A204.1 (cell line): ENCODE results near the gene LDLRAD4.

Experiments
- FAIRE-seq: peaks from 2 replicates; lab custom pipeline; 2012; peaks lifted over from hg19 to GRCh38; lab: Jason Lieb, UNC

LDLRAD4 gene

DNA sequence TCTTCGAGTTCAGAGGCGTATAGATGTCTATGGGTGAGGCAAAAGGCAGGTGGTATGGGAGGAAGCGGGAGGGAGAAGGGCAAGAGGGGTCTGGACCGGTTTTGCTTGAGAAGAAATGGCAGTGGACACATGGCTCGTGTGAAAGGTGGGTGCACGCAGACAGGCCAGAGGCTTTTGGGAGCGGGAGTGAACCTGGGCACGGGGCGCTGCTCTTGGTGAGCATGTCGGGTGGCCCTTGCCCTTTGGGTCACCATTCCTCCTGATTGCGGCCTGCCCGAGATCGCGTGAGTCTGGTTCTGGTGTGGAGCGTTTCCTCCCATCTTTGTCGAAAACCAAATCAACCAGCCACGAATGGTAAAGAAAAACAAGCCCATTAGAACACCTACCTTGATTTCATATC is 12.6 kb downstream of the LDLRAD4 start:
- no peak for FAIRE-seq

DNA sequence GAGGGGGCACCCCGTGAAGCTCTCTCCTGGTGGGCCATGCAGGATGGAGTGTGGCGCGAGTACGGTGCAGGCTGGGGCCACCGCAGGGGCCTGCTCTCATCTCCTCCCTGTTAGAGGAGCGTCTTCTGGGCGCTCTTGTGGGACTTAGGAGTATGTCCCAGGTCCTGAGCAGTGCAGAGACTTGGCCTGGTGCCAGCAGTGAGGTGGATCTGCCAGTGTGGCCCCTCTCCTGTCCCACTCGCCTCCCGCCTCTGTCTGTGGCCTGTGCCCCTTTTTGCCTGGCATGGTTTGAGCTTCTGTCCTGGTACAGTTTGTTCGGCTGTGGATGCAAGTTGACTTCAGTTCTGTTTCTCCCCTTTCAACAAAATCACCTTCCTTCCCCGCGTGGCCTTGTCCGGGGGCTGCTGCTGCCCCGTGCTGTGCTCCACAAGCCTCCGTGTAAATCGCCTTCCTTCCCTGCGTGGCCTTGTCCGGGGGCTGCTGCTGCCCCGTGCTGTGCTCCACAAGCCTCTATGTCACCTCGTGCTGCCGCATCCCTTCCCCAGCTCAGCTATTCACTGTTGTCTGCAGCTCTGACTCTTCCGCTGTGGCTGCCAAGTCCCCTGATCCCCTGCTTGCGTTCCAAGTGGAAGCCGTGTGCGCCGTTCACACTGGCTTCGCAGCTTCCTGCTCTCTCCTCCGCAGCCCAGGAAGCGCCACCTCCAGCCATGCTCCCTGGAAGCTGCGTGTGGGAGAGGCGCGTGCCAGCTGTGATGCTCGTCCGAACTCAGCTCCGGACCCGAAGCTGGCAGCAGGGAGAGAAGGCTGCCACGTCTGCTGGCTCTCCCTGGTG is 13.7 kb downstream of the LDLRAD4 start:
- no peak for FAIRE-seq

DNA sequence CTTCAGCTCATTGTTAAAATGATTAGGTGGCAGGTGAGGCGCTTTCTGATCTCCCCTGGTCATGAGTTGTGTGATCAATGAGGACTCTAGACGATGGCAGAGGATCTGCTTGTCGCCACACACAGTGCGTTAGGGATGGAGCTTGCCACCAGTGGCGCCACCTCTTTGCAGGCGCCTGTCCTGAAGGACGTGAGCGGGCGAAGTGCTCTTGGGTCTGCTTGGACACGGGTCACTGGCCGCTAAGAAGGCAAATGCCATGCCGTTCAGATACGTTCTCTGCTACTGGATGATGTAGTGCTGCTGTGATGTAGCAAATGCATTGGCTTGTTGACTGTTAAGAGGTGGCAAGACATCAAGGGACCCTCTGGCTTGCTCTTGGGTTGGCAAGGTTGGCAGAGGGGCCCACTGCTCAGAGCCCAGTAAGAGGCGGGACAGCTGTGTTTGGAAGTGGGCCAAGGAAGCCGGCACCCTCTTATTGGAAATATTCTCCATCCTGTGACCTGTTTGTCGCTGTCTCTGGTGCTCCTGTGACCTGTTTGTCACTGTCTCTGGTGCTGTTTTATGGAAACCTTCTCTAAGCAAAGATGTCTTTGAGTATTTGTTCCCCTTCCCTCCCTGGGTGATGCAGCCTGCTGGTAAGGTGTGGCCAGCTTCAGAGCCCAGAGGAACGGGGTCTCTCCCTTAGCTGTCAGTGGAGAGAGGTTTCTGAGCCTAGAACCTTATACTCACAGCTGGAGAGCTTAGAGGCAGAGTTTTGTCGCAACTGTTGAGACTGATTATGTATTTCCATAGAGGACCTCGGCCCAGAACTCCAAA is 14.6 kb downstream of the LDLRAD4 start:
- FAIRE-seq, result no peak

- FAIRE-seq, result no peak
These were observed 15.5 kb downstream of the LDLRAD4 start for GRCh38 chr18:13233787-13234783.

GRCh38 chr18:13235421-13235831 is 16.9 kb downstream of the LDLRAD4 start:
- no peak for FAIRE-seq

GRCh38 chr18:13235981-13236380 is 17.4 kb downstream of the LDLRAD4 start:
- FAIRE-seq, result no peak

- FAIRE-seq, result no peak
These were observed 17.9 kb downstream of the LDLRAD4 start for GRCh38 chr18:13236411-13236810.

- no peak for FAIRE-seq
These were observed 18.5 kb downstream of the LDLRAD4 start for GRCh38 chr18:13237073-13237472.

DNA sequence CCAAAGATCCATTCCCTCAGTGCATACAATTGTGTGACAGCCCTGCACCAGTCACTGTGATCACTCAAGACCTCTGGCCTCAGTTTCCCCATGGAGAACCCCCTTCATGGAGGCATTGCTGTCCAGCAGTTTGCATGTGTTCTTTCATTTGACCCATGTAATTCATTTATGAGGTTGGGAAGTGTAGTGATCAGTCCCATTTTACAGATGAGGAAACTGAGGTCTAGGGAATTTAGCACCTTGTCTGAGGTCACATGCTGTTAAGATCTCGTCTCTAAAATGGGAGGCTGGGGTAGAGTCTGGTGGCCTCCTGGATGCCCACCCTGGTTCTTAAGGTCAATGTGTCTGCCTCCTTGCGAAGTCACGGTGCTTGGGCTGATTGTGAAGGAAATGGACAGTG is 19.1 kb downstream of the LDLRAD4 start:
- no peak for FAIRE-seq

DNA sequence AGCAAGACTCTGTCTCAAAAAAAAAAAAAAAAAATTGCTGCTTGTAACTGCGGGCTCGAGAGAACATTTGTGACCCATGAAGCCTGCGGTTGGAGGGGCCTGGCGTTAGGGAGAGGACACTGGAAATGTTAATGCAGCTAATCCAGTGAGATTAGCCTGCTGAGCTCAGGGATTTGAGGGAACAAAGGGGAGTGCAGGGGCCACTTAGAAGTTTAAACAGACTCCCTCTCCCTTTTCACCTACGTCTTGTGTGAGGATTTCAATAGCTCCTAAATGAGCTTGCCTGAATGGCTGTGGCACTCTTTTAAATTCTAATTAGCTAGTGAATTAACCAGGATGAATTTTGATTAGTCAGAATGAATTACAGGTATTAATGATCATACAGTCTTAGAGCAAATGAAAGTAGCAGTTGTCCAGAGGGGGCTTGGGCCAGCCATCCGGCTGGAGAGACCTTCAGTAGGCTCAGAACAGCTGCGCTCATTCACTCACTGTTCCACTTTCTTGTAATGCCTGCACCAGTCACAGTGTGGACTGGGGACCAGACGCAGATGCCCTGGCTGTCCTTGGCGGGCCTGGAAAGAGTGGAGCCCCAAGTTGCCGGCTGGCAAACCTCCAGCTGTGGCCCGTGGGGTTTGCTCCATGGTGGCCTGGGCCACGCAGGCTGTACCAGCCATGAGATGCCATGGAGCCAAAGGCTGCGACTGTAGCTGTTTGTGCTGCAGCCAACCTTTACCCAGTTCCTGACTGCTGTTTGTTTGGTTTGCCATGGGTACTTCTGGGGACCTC is 20.8 kb downstream of the LDLRAD4 start:
- no peak for FAIRE-seq

DNA sequence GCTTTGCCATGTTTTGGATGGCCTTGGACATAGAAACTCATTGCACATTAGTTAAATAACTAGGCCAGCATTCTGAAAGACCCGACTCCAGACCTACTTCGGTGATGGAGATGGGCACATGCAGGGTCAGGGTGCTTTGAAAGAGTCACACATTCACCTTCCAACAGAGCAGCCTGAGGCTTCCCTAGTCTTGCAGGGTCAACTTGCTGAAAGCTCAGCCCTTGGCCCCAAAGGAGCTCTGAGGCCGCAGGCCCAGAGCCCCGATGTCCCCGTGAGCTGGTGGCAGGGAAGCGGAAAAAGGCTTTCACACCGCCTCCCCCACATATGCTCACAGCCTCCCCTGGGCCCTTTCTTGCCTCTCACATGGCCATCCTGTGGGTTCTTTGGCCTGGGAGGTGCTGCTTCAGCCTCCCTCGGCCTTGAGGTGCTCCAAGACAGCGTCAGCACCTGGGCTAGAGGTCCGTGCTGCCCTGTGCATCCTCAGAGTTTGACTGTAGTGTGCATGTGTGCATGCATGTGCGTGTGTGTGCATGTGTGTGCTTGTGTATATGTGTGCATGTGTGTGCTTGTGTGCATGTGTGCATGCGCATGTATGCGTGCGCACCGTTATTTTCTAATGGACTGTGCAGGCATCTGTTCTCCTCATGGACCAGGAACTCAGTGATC is 21.6 kb downstream of the LDLRAD4 start:
- FAIRE-seq, result no peak

- no peak for FAIRE-seq
These were observed 22.7 kb downstream of the LDLRAD4 start for GRCh38 chr18:13241083-13241892.

DNA sequence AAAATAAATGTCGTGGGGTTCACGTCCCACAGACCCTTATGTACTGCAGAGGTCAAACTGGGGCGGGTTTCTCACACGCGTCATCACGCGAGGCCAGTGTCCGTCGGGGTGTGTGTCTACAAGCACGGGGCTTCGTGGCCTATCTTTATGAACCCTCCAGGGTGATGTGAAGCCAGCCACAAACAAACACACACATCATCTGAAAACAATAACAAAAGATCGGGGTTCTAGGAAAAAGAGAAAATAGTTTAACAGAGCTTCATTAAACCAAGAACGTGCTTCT is 23.3 kb downstream of the LDLRAD4 start:
- no peak for FAIRE-seq

DNA sequence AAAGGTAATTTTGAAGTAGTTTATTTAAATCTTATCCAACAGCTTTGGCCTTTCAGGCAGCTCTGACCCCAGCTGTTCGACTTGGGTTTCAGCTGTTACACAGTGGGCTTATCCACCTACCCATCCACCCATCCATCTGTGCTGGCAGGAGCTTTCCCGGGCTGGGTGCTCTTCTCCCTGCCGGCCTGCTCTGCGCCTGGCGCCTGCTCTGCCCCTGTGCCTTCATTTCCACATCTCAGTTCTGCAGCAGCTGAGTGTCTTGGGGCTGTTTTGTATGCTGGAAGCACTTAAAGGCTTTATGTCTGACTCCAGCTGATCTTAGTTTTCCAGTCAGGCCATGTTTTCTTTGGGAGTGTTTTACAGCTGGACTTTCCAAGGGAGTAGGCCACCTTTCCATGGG is 24.2 kb downstream of the LDLRAD4 start:
- FAIRE-seq, result no peak

DNA sequence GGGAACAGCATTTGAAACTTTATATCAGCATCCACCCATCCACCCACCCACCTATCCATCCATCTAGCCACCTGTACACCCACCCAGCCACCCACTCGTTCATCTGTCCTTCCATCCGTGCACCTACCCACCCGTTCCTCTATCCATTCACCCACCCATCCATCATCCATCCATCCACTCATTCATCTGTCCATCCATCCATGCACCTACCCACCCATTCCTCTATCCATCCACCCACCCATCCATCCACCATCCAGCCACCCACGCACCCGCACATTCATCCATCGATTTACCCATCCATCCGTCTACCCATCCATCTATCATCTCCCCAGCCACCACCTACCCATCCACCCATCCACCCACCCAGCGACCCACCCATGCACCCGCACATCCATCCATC is 24.8 kb downstream of the LDLRAD4 start:
- FAIRE-seq, result no peak

DNA sequence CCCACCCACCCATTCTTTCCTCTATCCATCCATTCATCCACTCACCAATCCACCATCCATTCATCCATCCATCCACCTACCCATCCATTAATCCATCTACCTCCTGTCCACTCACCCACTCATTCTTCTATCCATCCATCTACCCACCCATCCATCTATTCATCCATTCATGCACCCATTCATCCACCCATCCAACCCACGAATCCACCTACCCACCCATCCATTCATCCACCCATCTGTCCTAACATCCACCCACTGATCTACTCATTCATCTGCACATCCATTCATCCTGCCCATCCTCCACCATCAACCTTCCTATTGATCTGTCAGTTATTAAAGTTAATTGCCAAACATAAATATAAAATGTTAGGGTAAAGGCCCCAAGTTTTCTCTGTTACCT is 25.6 kb downstream of the LDLRAD4 start:
- no peak for FAIRE-seq

- FAIRE-seq, result no peak
These were observed 27.0 kb downstream of the LDLRAD4 start for GRCh38 chr18:13245481-13246000.

GRCh38 chr18:13246121-13246520 is 27.6 kb downstream of the LDLRAD4 start:
- FAIRE-seq, result no peak

DNA sequence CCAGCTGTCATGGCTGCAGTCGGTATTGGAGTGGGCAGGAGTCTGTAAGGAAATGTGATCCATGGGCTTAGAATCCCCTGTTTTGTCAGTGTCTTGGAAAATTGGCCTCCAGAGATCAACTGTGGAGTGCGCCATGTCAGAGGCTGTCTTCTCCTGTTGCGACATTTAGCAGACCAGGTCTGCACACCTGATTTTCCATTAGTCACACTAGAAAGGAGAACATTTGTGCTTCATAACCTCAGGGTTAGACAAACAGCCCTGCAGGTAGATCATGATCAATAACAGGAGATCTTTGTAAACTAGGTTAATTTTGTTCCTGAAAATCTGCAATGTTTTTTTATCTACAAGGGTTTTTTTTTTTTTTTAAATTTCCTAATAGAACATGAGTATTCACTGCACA is 28.0 kb downstream of the LDLRAD4 start:
- FAIRE-seq, result no peak

DNA sequence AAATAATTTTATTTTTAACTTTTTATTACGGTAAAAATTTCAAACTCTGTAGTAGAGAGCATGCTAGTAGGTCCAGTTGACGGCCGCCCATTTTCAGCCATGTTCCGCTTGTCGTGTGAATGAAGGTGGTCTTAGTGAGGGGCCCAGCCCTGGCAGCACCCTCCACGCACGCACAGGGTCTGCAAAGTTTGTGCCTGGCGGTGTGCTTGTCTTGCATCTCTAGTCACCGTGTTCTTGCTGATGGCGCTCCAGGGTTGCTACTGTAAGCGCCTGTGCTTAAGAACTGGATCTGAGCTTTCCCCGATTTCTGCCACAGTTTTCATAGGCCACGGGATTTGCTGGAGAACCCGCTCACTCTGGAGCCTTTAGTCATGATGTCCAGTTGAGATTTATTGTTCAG is 28.9 kb downstream of the LDLRAD4 start:
- FAIRE-seq, result no peak
